ENCODE data around the gene HCFC2. TPM values are rescaled to one million over a fixed set of nuclear protein-coding genes. Genes with fewer than 3 reads are reported as not detected.

Gene HCFC2
- total and polyA plus RNA-seq, 2 experiments from 2014 or later = 16.6 to 24.0 TPM

GRCh38 chr12:104048811-104049210, 15.5 kb upstream of the HCFC2 start:
- WGBS, 2 experiments (ENCODE audit: low coverage in 1 of 2, low lambda C conversion rate in 2 of 2, missing lambda C conversion rate in 2 of 2) = 18 to 20% methylated on average over 3 of the region's 3 CpGs
- Histone ChIP-seq H3F3A (ENCODE audit: insufficient read depth) (peaks cover 31% of the 10 kb centered on the region), H3K9me2 (ENCODE audit: insufficient read depth) (no peaks in the 10 kb centered on the region), H3K27ac (peak overlapping the region; percentile 92), H2AFZ (peak overlapping the region; percentile 93), H3K36me3 (ENCODE audit: low read depth) (no peaks in the 10 kb centered on the region), H3K9me3 (ENCODE audit: low read depth) (no peaks in the 10 kb centered on the region), H3K4me3 (peak overlapping the region; percentile 82), H3K4me2 (ENCODE audit: unreplicated experiment) (peak overlapping the region; percentile 94), H3K4me1 (ENCODE audit: insufficient read depth) (peaks cover 33% of the 10 kb centered on the region), H3K79me2 (ENCODE audit: insufficient read depth) (peaks cover 42% of the 10 kb centered on the region), H4K20me1 (ENCODE audit: insufficient read depth) (no peaks in the 10 kb centered on the region), H3K9ac (peak overlapping the region; percentile 86), H3K27me3 (replicated peaks; ENCODE audit: insufficient read depth) (no peaks in the 10 kb centered on the region)
- in situ Hi-C loops (cut with MboI) = no loop called here
- TF ChIP-seq EZH2phosphoT487 (IDR thresholded peaks at IDR 0.05; ENCODE audit: insufficient read depth, low read depth) (no peak), EZH2 (IDR thresholded peaks at IDR 0.05; ENCODE audit: insufficient read depth, poor library complexity, severe bottlenecking) (no peak)
- DNase-seq = peak; percentile 41

GRCh38 chr12:104049278-104049902, 14.9 kb upstream of the HCFC2 start:
- Histone ChIP-seq H2AFZ (peak overlapping the region; percentile 93), H3K9me2 (ENCODE audit: insufficient read depth) (no peaks in the 10 kb centered on the region), H3K36me3 (ENCODE audit: low read depth) (no peaks in the 10 kb centered on the region), H3K27ac (peak overlapping the region; percentile 92), H3K4me1 (ENCODE audit: insufficient read depth) (peaks cover 33% of the 10 kb centered on the region), H4K20me1 (ENCODE audit: insufficient read depth) (no peaks in the 10 kb centered on the region), H3K4me2 (ENCODE audit: unreplicated experiment) (peak overlapping the region; percentile 94), H3K4me3 (peak overlapping the region; percentile 82), H3K27me3 (replicated peaks; ENCODE audit: insufficient read depth) (no peaks in the 10 kb centered on the region), H3F3A (ENCODE audit: insufficient read depth) (peaks cover 31% of the 10 kb centered on the region), H3K9me3 (ENCODE audit: low read depth) (no peaks in the 10 kb centered on the region), H3K9ac (peak overlapping the region; percentile 86), H3K79me2 (ENCODE audit: insufficient read depth) (peaks cover 38% of the 10 kb centered on the region)
- TF ChIP-seq EZH2 (IDR thresholded peaks at IDR 0.05; ENCODE audit: insufficient read depth, poor library complexity, severe bottlenecking) (no peak), EZH2phosphoT487 (IDR thresholded peaks at IDR 0.05; ENCODE audit: insufficient read depth, low read depth) (no peak)
- peak; percentile 74 for DNase-seq
- in situ Hi-C loops (cut with MboI) = no loop called here
- WGBS, 2 experiments (ENCODE audit: low coverage in 1 of 2, low lambda C conversion rate in 2 of 2, missing lambda C conversion rate in 2 of 2) = 0 to 3% methylated on average over 9 of the region's 9 CpGs

- Histone ChIP-seq H3K27ac (peak within 1 kb of the TSS; percentile 92), H4K20me1 (ENCODE audit: insufficient read depth) (no peaks in the 10 kb centered on the region), H2AFZ (peak within 1 kb of the TSS; percentile 93), H3K79me2 (ENCODE audit: insufficient read depth) (peaks cover 32% of the 10 kb centered on the region), H3K36me3 (ENCODE audit: low read depth) (no peaks in the 10 kb centered on the region), H3K4me3 (peak within 1 kb of the TSS; percentile 82), H3K9ac (peak within 1 kb of the TSS; percentile 86), H3K4me2 (ENCODE audit: unreplicated experiment) (peak within 1 kb of the TSS; percentile 94), H3K9me2 (ENCODE audit: insufficient read depth) (no peaks in the 10 kb centered on the region), H3F3A (ENCODE audit: insufficient read depth) (peaks cover 31% of the 10 kb centered on the region), H3K27me3 (replicated peaks; ENCODE audit: insufficient read depth) (no peaks in the 10 kb centered on the region), H3K9me3 (ENCODE audit: low read depth) (no peaks in the 10 kb centered on the region), H3K4me1 (ENCODE audit: insufficient read depth) (peaks cover 33% of the 10 kb centered on the region)
- WGBS, 2 experiments (ENCODE audit: low coverage in 1 of 2, low lambda C conversion rate in 2 of 2, missing lambda C conversion rate in 2 of 2) = 0% methylated on average over 24 of the region's 24 CpGs
- in situ Hi-C loops (cut with MboI) = no loop called here
- DNase-seq = peak; percentile 94
- no peak for TF ChIP-seq EZH2 (IDR thresholded peaks at IDR 0.05; ENCODE audit: insufficient read depth, poor library complexity, severe bottlenecking)
- no peak for TF ChIP-seq EZH2phosphoT487 (IDR thresholded peaks at IDR 0.05; ENCODE audit: insufficient read depth, low read depth)
Observed at GRCh38 chr12:104049903-104050356, 14.4 kb upstream of the HCFC2 start, which contains the start of gene GLT8D2. Gene GLT8D2 (minus strand): TSS chr12:104050187. CDS start chr12:104019648, 30,539 bp downstream.

DNA sequence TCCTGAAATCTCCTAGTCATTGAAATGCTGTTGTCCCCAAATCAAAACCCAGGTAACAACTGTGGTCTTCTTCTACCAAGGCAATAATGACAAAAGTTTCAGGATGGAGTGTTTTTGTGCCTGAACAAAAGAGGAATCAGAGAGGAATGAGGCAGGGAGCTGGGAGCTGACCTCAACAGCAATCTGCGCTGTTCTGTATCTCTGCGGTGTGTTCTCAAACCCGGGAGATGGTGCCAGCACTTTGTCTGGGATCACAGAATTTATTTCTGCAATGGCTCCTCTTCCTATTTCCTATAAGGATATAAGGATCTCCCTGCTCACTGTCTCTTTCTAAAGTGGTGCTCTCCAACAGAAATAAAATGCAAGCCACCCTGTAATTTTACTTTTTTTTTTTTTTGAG, 13.9 kb upstream of the HCFC2 start:
- Histone ChIP-seq H4K20me1 (ENCODE audit: insufficient read depth) (no peaks in the 10 kb centered on the region), H3K36me3 (ENCODE audit: low read depth) (no peaks in the 10 kb centered on the region), H3F3A (ENCODE audit: insufficient read depth) (peaks cover 31% of the 10 kb centered on the region), H3K27ac (peak overlapping the region; percentile 92), H3K27me3 (replicated peaks; ENCODE audit: insufficient read depth) (no peaks in the 10 kb centered on the region), H3K4me1 (ENCODE audit: insufficient read depth) (peaks cover 28% of the 10 kb centered on the region), H3K9me3 (ENCODE audit: low read depth) (no peaks in the 10 kb centered on the region), H3K4me2 (ENCODE audit: unreplicated experiment) (peak overlapping the region; percentile 94), H3K9ac (peak overlapping the region; percentile 86), H3K9me2 (ENCODE audit: insufficient read depth) (no peaks in the 10 kb centered on the region), H3K4me3 (peak overlapping the region; percentile 82), H2AFZ (peak overlapping the region; percentile 93), H3K79me2 (ENCODE audit: insufficient read depth) (peaks cover 29% of the 10 kb centered on the region)
- WGBS, 2 experiments (ENCODE audit: low coverage in 1 of 2, low lambda C conversion rate in 2 of 2, missing lambda C conversion rate in 2 of 2) = 2 to 3% methylated on average over 3 of the region's 3 CpGs
- TF ChIP-seq EZH2phosphoT487 (IDR thresholded peaks at IDR 0.05; ENCODE audit: insufficient read depth, low read depth) = no peak
- no peak for TF ChIP-seq EZH2 (IDR thresholded peaks at IDR 0.05; ENCODE audit: insufficient read depth, poor library complexity, severe bottlenecking)
- in situ Hi-C loops (cut with MboI) = no loop called here
- DNase-seq = peak; percentile 57

Measured in GM23248 (cell line).